GM12878 (cell line): ENCODE results near the gene PLXNA2. TPM values are rescaled to one million over a fixed set of nuclear protein-coding genes. Genes with fewer than 3 reads are reported as not detected.

Experiments
- ATAC-seq: fragments of 200-7000 bp; cut with Tn5 transposase; 3 replicates; pipeline ENCODE4 v1.9.1; 2020; ENCODE audit warnings: mild to moderate bottlenecking, moderate library complexity
- BruUV-seq: library from RNA; stranded (reverse); fragments of 400-500 nt; replicated peaks from 2 replicates; lab custom pipeline; 2021; lab: Mats Ljungman, UMichigan
- CTCF ChIA-PET: fragments of 300-600 bp; sonication (Branson Sonifier 250); formaldehyde crosslinking; extraction: SDS; loops from one replicate; lab custom pipeline; 2021; ENCODE audit warnings: inconsistent platforms; lab: Yijun Ruan, JAX
- POLR2A ChIA-PET: fragments of 350-600 bp; formaldehyde crosslinking; extraction: SDS; loops from one replicate; lab custom pipeline; 2021; ENCODE audit warnings: inconsistent platforms; lab: Charles Lee
- RAD21 ChIA-PET: fragments of 300-600 bp; sonication (Branson Sonifier 250); formaldehyde crosslinking; loops from one replicate; lab custom pipeline; 2023; ENCODE audit warnings: antibody characterized with exemption; ENCODE audit not compliant: unreplicated experiment; lab: Charles Lee
- SMC1A ChIA-PET: fragments of 300-600 bp; sonication (Branson Sonifier 250); formaldehyde crosslinking; loops from one replicate; lab custom pipeline; 2023; ENCODE audit not compliant: unreplicated experiment, uncharacterized antibody; lab: Charles Lee
- DNase-seq: peaks from one replicate; pipeline ENCODE4 v3.0.0-alpha.2; 2011; ENCODE audit warnings: low read depth, low spot score
- FAIRE-seq: peaks from 3 replicates; lab custom pipeline; 2011; peaks lifted over from hg19 to GRCh38; lab: Jason Lieb, UNC
- H2AFZ ChIP-seq: 2 replicates; pipeline ENCODE4 v1.6.0; 2011; ENCODE audit warnings: low read depth, low read length, control low read depth; ENCODE audit not compliant: control insufficient read depth
- H3K27ac ChIP-seq: 2 replicates; pipeline ENCODE4 v1.5.1; 2011; ENCODE audit warnings: control low read depth; ENCODE audit not compliant: control insufficient read depth, insufficient read depth
- H3K27me3 ChIP-seq, 2 experiments: replicated peaks in 1 of 2; 2 replicates each; pipeline versions ENCODE4 v1.6.0 to v1.6.1; 2011; ENCODE audit warnings: low read length in 1 of 2; ENCODE audit not compliant: control insufficient read depth in 2 of 2, insufficient read depth in 2 of 2
- H3K36me3 ChIP-seq, 2 experiments: 2 replicates each; pipeline ENCODE4 v1.5.1; 2011; ENCODE audit warnings: low read length in 1 of 2; ENCODE audit not compliant: control insufficient read depth in 2 of 2, insufficient read depth in 2 of 2
- H3K4me1 ChIP-seq: 2 replicates; pipeline ENCODE4 v1.6.1; 2011; ENCODE audit warnings: mild to moderate bottlenecking, low read length, moderate library complexity, mixed read lengths; ENCODE audit not compliant: control insufficient read depth, insufficient read depth
- H3K4me2 ChIP-seq: 2 replicates; pipeline ENCODE4 v1.6.0; 2011; ENCODE audit warnings: control low read depth; ENCODE audit not compliant: control insufficient read depth, insufficient read depth
- H3K4me3 ChIP-seq: fragments of 200-600 bp; sonication (generic); 2 replicates; pipeline ENCODE4 v1.5.1; 2016
- H3K79me2 ChIP-seq: 2 replicates; pipeline ENCODE4 v1.6.0; 2011; ENCODE audit warnings: low read length; ENCODE audit not compliant: control insufficient read depth, insufficient read depth
- H3K9ac ChIP-seq: 2 replicates; pipeline ENCODE4 v1.8.0; 2011; ENCODE audit warnings: low read length, control low read depth, mixed read lengths; ENCODE audit not compliant: control insufficient read depth, insufficient read depth
- H3K9me3 ChIP-seq: replicated peaks from 3 replicates; pipeline ENCODE4 v1.5.1; 2011; ENCODE audit warnings: mild to moderate bottlenecking, low read length; ENCODE audit not compliant: control insufficient read depth, insufficient read depth
- H4K20me1 ChIP-seq: 2 replicates; pipeline ENCODE4 v1.6.0; 2011; ENCODE audit not compliant: control insufficient read depth, insufficient read depth
- CREM ChIP-seq: IDR thresholded peaks from 2 replicates; pipeline ENCODE4 v1.6.1; 2014; ENCODE audit warnings: antibody characterized with exemption, low read depth
- CUX1 ChIP-seq: IDR thresholded peaks from 2 replicates; pipeline ENCODE4 v1.6.1; 2012; ENCODE audit warnings: improper control_type of control experiment, low read depth, low read length; ENCODE audit not compliant: insufficient replicate concordance
- E2F8 ChIP-seq: fragments of 450-650 bp; IDR thresholded peaks from 2 replicates; pipeline ENCODE4 v1.6.1; 2018; ENCODE audit warnings: mild to moderate bottlenecking, low read depth, moderate library complexity; ENCODE audit not compliant: partially characterized antibody
- ESRRA ChIP-seq: IDR thresholded peaks from 2 replicates; pipeline ENCODE4 v1.6.1; 2012; ENCODE audit warnings: mild to moderate bottlenecking, low read length, improper control_type of control experiment
- JUNB ChIP-seq: IDR thresholded peaks from 2 replicates; pipeline ENCODE4 v1.6.1; 2016; ENCODE audit warnings: antibody characterized with exemption, mild to moderate bottlenecking
- KLF5 ChIP-seq: fragments of 450-650 bp; IDR thresholded peaks from 2 replicates; pipeline ENCODE4 v1.6.1; 2014; ENCODE audit warnings: mild to moderate bottlenecking; ENCODE audit not compliant: partially characterized antibody
- LARP7 ChIP-seq: fragments of 450-650 bp; IDR thresholded peaks from 2 replicates; pipeline ENCODE4 v1.6.1; 2017; ENCODE audit warnings: mild to moderate bottlenecking
- MEF2A ChIP-seq: IDR thresholded peaks from 2 replicates; pipeline ENCODE4 v1.6.1; 2011; ENCODE audit warnings: low read depth, mild to moderate bottlenecking, low read length, moderate library complexity; ENCODE audit not compliant: insufficient read depth
- NR2C2 ChIP-seq: IDR thresholded peaks from 2 replicates; pipeline ENCODE4 v1.6.1; 2011; ENCODE audit warnings: borderline replicate concordance, low read depth; ENCODE audit not compliant: control insufficient read depth, insufficient read length
- SREBF2 ChIP-seq: IDR thresholded peaks from 2 replicates; pipeline ENCODE4 v1.6.1; 2012; ENCODE audit warnings: mild to moderate bottlenecking, low read length
- SUZ12 ChIP-seq: fragments of 200-600 bp; sonication (generic); IDR thresholded peaks from one replicate; pipeline ENCODE4 v1.6.1; 2018; ENCODE audit warnings: antibody characterized with exemption, mild to moderate bottlenecking; ENCODE audit not compliant: unreplicated experiment
- TBL1XR1 ChIP-seq: IDR thresholded peaks from 2 replicates; pipeline ENCODE4 v1.6.1; 2012; ENCODE audit warnings: low read depth, low read length, improper control_type of control experiment
- USF2 ChIP-seq: IDR thresholded peaks from 2 replicates; pipeline ENCODE4 v1.6.1; 2011; ENCODE audit warnings: low read depth, low read length, improper control_type of control experiment, borderline replicate concordance
- ZNF207 ChIP-seq: fragments of 450-650 bp; IDR thresholded peaks from 2 replicates; pipeline ENCODE4 v1.6.1; 2014; ENCODE audit warnings: antibody characterized with exemption, mild to moderate bottlenecking, borderline replicate concordance
- ZZZ3 ChIP-seq: IDR thresholded peaks from 2 replicates; pipeline ENCODE4 v1.6.1; 2011; ENCODE audit warnings: low read depth; ENCODE audit not compliant: control insufficient read depth, insufficient read length
- WGBS: methylation state at CpG from one replicate; pipeline ENCODE4 v1.1.6; 2016; ENCODE audit warnings: low lambda C conversion rate; ENCODE audit not compliant: insufficient replicate concordance, insufficient coverage; ENCODE audit errors: missing lambda C conversion rate; 5-methylcytosine and 5-hydroxymethylcytosine counted together
- in situ Hi-C: fragments of 300-500 bp; cut with MboI; formaldehyde crosslinking; loops from 9 replicates; pipeline ENCODE4 v1.14.3; 2018; ENCODE audit warnings: mixed read lengths
- intact Hi-C: fragments of 100-400 bp; cut with micrococcal nuclease; formaldehyde crosslinking; loops from one replicate; pipeline ENCODE4 v1.14.2; 2022; ENCODE audit not compliant: unreplicated experiment
- polyA plus RNA-seq, 11 experiments: library from polyadenylated mRNA; depleted of rRNA in 4 of 11; unstranded in 6 of 11; stranded (reverse) in 5 of 11; fragments of >200 nt; fragmentation: Nextera tagmentation in 4 of 11; fragmentation: Illumina TruSeq in 1 of 11; extraction: Ambion mirVana in 4 of 11; extraction: Trizol in 1 of 11; gene quantifications; 1 replicate in 1 of 11; 2 replicates in 10 of 11; pipeline versions ENCODE4 v1.2.1 to v1.2.3, GENCODE V29; 2011 to 2016; ENCODE audit warnings: inconsistent platforms in 2 of 11, missing spikeins in 2 of 11, low read depth in 1 of 11
- total RNA-seq, 4 experiments: library from RNA; depleted of rRNA in 3 of 4; stranded (reverse); fragments of >200 nt in 3 of 4; fragmentation: Illumina TruSeq in 1 of 4; extraction: Trizol in 1 of 4; gene quantifications; 2 replicates each; pipeline versions ENCODE4 v1.2.1 to v1.2.3, GENCODE V29; 2013 to 2021

PLXNA2 gene
- total and polyA plus RNA-seq, 10 of the 15 experiments (the other 5 are each of a cell fraction or from before 2014, with no cell fraction given) = under 0.01 to 0.08 (median 0.07) TPM; not detected in 4

GRCh38 chr1:208234721-208235120 lies 9.5 kb downstream of the PLXNA2 start:
- ChIA-PET POLR2A (no interaction called here), RAD21 (interaction anchor here (0.8 to 2.1 kb wide), 3 partner anchors 28 to 213 kb away, joined by 3 to 7 read pairs (median 3); no protein-coding TSS in a partner anchor), CTCF (interaction anchor here (1.1 to 5.7 kb wide), 4 partner anchors 11 to 213 kb away, joined by 3 to 43 read pairs (median 8); partner anchors contain the start of gene PLXNA2), SMC1A (interaction anchor here (0.6 to 1.6 kb wide), 5 partner anchors 12 to 141 kb away, joined by 3 to 4 read pairs (median 3); no protein-coding TSS in a partner anchor)
- intact Hi-C loops = no loop called here
- H3K27me3 ChIP-seq = peaks cover 4 to 8% of the 10 kb centered on the region in 2 experiments; a peak in 3 of 4 replicates
- ATAC-seq = peak; percentile 38
- no peak overlapping the region for H3K9ac ChIP-seq
- H3K79me2 ChIP-seq = no peaks in the 10 kb centered on the region
- H3K27ac ChIP-seq = no peak overlapping the region
- no TSS peak for BruUV-seq
- 38% methylated on average over 5 of the region's 5 CpGs for WGBS
- no peak overlapping the region for H3K4me2 ChIP-seq
- peaks cover 17% of the 10 kb centered on the region for H3K4me1 ChIP-seq
- no peak for FAIRE-seq
- H3K36me3 ChIP-seq = no peaks in the 10 kb centered on the region
- in situ Hi-C loops = no loop called here
- no peaks in the 10 kb centered on the region for H4K20me1 ChIP-seq
- DNase-seq = no peak
- no peak overlapping the region for H3K4me3 ChIP-seq
- no peak overlapping the region for H2AFZ ChIP-seq
- H3K9me3 ChIP-seq = no peaks in the 10 kb centered on the region
- TF ChIP-seq JUNB (no peak), NR2C2 (no peak), SUZ12 (no peak), CUX1 (no peak), MEF2A (no peak), KLF5 (no peak), ZZZ3 (no peak), USF2 (no peak), ZNF207 (no peak), CREM (no peak), LARP7 (no peak), SREBF2 (no peak), ESRRA (no peak), E2F8 (no peak), TBL1XR1 (no peak)
